ENCODE measurements around the gene DNAJB8. TPM values are rescaled to one million over a fixed set of nuclear protein-coding genes. Genes with fewer than 3 reads are reported as not detected.

DNAJB8 gene
- total and polyA plus RNA-seq, 12 donors = not detected

DNA sequence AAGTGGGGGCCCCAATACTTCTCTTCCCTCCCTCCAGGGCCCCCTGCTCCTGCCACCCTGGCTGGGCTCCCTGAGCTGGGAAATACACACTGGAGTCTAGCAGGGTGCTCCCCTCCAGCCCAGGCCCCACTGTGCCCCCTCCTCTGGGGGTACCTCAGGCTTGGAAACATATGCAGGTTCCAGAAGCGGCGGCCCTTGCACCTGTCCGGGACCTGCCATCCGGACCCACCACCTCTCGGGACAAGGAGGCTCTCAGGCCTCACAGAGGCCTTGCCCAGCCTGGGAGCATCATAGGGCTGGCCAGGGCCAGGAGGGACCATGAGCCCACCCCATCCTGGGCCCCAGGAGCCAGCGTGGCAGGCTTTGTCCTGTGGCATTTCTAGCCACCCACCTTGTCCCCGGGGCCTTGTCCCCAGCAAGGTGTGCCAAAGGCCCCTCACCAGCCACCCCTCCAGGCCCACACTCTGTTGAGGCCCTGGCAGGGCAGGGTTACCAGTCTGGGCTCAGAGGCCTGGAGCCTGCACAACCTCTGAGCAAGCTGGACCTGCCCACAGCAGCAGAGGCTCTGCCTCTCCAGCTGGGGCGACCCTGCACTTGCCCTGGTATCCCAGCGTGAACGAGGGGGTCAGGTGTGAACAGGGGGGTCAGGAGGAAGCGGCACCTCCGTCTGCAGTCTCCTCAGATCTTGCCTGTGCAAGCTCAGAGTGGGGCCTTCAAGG lies 45.8 kb downstream of the DNAJB8 start:
- ATAC-seq = no peak
- Histone ChIP-seq H3K4me3 (no peak overlapping the region), H3K9me3 (peaks cover 0 to 7% (median 0%) of the 10 kb centered on the region in 11 donors), H3K36me3 (no peaks in the 10 kb centered on the region), H3K27me3 (no peaks in the 10 kb centered on the region), H3K4me1 (peaks cover 0 to 7% (median under 1%) of the 10 kb centered on the region in 9 donors), H3K27ac (no peak overlapping the region)
- DNase-seq = no peak
- WGBS, 2 donors = 90 to 91% methylated on average over 12 of the region's 12 CpGs
- TF ChIP-seq, protein P1, sequence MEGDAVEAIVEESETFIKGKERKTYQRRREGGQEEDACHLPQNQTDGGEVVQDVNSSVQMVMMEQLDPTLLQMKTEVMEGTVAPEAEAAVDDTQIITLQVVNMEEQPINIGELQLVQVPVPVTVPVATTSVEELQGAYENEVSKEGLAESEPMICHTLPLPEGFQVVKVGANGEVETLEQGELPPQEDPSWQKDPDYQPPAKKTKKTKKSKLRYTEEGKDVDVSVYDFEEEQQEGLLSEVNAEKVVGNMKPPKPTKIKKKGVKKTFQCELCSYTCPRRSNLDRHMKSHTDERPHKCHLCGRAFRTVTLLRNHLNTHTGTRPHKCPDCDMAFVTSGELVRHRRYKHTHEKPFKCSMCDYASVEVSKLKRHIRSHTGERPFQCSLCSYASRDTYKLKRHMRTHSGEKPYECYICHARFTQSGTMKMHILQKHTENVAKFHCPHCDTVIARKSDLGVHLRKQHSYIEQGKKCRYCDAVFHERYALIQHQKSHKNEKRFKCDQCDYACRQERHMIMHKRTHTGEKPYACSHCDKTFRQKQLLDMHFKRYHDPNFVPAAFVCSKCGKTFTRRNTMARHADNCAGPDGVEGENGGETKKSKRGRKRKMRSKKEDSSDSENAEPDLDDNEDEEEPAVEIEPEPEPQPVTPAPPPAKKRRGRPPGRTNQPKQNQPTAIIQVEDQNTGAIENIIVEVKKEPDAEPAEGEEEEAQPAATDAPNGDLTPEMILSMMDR (IDR thresholded peaks at IDR 0.05) = no peak
- intact Hi-C loops (cut with DNase I) = loop anchor here in 4 of 10 donors (5.0 to 10.0 kb wide), 4 partner anchors 166 to 326 kb away; no protein-coding TSS in a partner anchor

GRCh38 chr3:128420289-128420688 lies 46.4 kb downstream of the DNAJB8 start:
- peaks cover 0 to 3% (median 0%) of the 10 kb centered on the region in 9 donors for H3K4me1 ChIP-seq
- no peaks in the 10 kb centered on the region for H3K27me3 ChIP-seq
- WGBS, 2 donors = 92 to 97% methylated on average over 7 of the region's 7 CpGs
- no peak for DNase-seq
- TF ChIP-seq, protein P1 (IDR thresholded peaks at IDR 0.05) = no peak
- H3K36me3 ChIP-seq = no peaks in the 10 kb centered on the region
- no peak overlapping the region for H3K27ac ChIP-seq
- no peak overlapping the region for H3K4me3 ChIP-seq
- H3K9me3 ChIP-seq = peaks cover 0 to 7% (median 0%) of the 10 kb centered on the region in 11 donors
- intact Hi-C loops (cut with DNase I) = loop anchor here in 4 of 10 donors (5.0 to 10.0 kb wide), 4 partner anchors 167 to 325 kb away; no protein-coding TSS in a partner anchor
- no peak for ATAC-seq

DNA sequence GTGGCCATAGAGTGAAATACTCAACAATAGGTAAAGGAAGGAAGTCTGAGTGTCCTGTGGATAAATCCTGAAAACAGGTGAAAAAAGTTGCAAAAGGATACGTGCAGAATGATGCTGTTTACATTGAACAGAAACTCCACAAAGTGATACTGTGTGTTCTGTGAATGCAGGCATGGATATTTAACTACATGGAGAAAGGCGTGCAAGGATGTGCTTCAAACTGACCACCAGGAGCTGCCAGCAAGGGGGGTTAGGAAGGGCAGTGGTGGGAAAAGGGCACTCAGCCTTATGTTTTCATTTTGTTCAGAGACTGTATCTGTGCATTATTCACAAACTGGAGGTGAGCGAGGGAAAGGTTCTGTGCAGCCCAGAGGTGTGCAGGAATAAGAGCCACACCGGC lies 47.4 kb downstream of the DNAJB8 start:
- intact Hi-C loops (cut with DNase I) = no loop called here
- WGBS, 2 donors = 93 to 94% methylated on average over 4 of the region's 4 CpGs
- H3K9me3 ChIP-seq = peaks cover 0 to 7% (median 0%) of the 10 kb centered on the region in 11 donors
- no peaks in the 10 kb centered on the region for H3K36me3 ChIP-seq
- H3K4me1 ChIP-seq = peaks cover 0 to 3% (median 0%) of the 10 kb centered on the region in 9 donors
- H3K4me3 ChIP-seq = no peak overlapping the region
- no peaks in the 10 kb centered on the region for H3K27me3 ChIP-seq
- no peak overlapping the region for H3K27ac ChIP-seq
- ATAC-seq = no peak
- no peak for DNase-seq
- TF ChIP-seq, protein P1 (IDR thresholded peaks at IDR 0.05) = no peak

- Histone ChIP-seq H3K4me3 (no peak overlapping the region), H3K36me3 (no peaks in the 10 kb centered on the region), H3K27me3 (no peaks in the 10 kb centered on the region), H3K9me3 (peaks cover 0 to 7% (median 0%) of the 10 kb centered on the region in 11 donors), H3K4me1 (peaks cover 0 to 3% (median 0%) of the 10 kb centered on the region in 9 donors), H3K27ac (no peak overlapping the region)
- 89 to 93% methylated on average over 2 of the region's 2 CpGs for WGBS, 2 donors
- intact Hi-C loops (cut with DNase I) = no loop called here
- TF ChIP-seq, protein P1 (IDR thresholded peaks at IDR 0.05) = no peak
- DNase-seq (no peak), ATAC-seq (no peak)
Measured at GRCh38 chr3:128418900-128419299, 47.8 kb downstream of the DNAJB8 start.
